Hepatocyte (in vitro differentiated cells): ENCODE measurements around the gene PEAR1.

Experiments used
- CTCF ChIP-seq: fragments of 200-600 bp; sonication (generic); IDR thresholded peaks from 2 replicates; pipeline ENCODE4 v1.5.1; 2016; ENCODE audit warnings: antibody characterized with exemption, mild to moderate bottlenecking; ENCODE audit not compliant: poor library complexity
- EZH2 ChIP-seq: fragments of 200-600 bp; sonication (generic); IDR thresholded peaks from 2 replicates; pipeline ENCODE4 v1.6.1; 2016; ENCODE audit warnings: antibody characterized with exemption, mild to moderate bottlenecking, borderline replicate concordance
- EZH2phosphoT487 ChIP-seq: fragments of 200-600 bp; sonication (generic); IDR thresholded peaks from one replicate; pipeline ENCODE4 v1.6.1; 2018; ENCODE audit warnings: antibody characterized with exemption, mild to moderate bottlenecking, low read depth, moderate library complexity; ENCODE audit not compliant: unreplicated experiment, severe bottlenecking

- TF ChIP-seq CTCF (no peak), EZH2 (no peak), EZH2phosphoT487 (no peak)
Measured at GRCh38 chr1:156896490-156897033, 3.0 kb downstream of the PEAR1 start.
